Loucy (cell line): ENCODE data around the gene FAM217A.

Source experiments
- H2AFZ ChIP-seq: fragments of 200-600 bp; sonication (generic); 2 replicates; pipeline ENCODE4 v1.6.0; 2016; ENCODE audit warnings: antibody characterized with exemption, mild to moderate bottlenecking, low read length, moderate library complexity
- H3F3A ChIP-seq: fragments of 200-600 bp; 2 replicates; pipeline ENCODE4 v1.6.0; 2016; ENCODE audit warnings: antibody characterized with exemption, low read depth, mild to moderate bottlenecking
- H3K27me3 ChIP-seq: fragments of 200-600 bp; sonication (generic); 2 replicates; pipeline ENCODE4 v1.6.1; 2014; ENCODE audit warnings: low read length, mild to moderate bottlenecking; ENCODE audit not compliant: insufficient read depth, poor library complexity, severe bottlenecking
- H3K36me3 ChIP-seq: fragments of 200-600 bp; sonication (generic); 2 replicates; pipeline ENCODE4 v1.6.1; 2016; ENCODE audit warnings: low read length; ENCODE audit not compliant: insufficient read depth
- H3K4me1 ChIP-seq: fragments of 200-600 bp; sonication (generic); 2 replicates; pipeline ENCODE4 v1.5.1; 2014; ENCODE audit warnings: low read length, mild to moderate bottlenecking; ENCODE audit not compliant: insufficient read depth, poor library complexity, severe bottlenecking
- H3K4me2 ChIP-seq: fragments of 200-600 bp; sonication (generic); 2 replicates; pipeline ENCODE4 v1.6.0; 2014; ENCODE audit warnings: antibody characterized with exemption, low read length, low read depth, mild to moderate bottlenecking; ENCODE audit not compliant: poor library complexity, severe bottlenecking
- H3K4me3 ChIP-seq: fragments of 200-600 bp; sonication (generic); 2 replicates; pipeline ENCODE4 v1.5.1; 2014; ENCODE audit warnings: low read length, mild to moderate bottlenecking, mixed read lengths; ENCODE audit not compliant: poor library complexity, severe bottlenecking
- H3K79me2 ChIP-seq: fragments of 200-600 bp; sonication (generic); 2 replicates; pipeline ENCODE4 v1.6.1; 2014; ENCODE audit warnings: low read length; ENCODE audit not compliant: insufficient read depth
- H3K9ac ChIP-seq: fragments of 200-600 bp; sonication (generic); 2 replicates; pipeline ENCODE4 v1.6.0; 2014; ENCODE audit warnings: mild to moderate bottlenecking, low read depth, low read length, moderate library complexity; ENCODE audit not compliant: poor library complexity, severe bottlenecking
- H3K9me2 ChIP-seq: fragments of 200-600 bp; sonication (generic); replicated peaks from 2 replicates; pipeline ENCODE4 v1.6.1; 2016; ENCODE audit warnings: low read depth, low read length, mixed read lengths
- H3K9me3 ChIP-seq: fragments of 200-600 bp; sonication (generic); 2 replicates; pipeline ENCODE4 v1.6.1; 2014; ENCODE audit warnings: mild to moderate bottlenecking, antibody characterized with exemption, low read length, low read depth; ENCODE audit not compliant: insufficient read depth
- H4K20me1 ChIP-seq: fragments of 200-600 bp; sonication (generic); 2 replicates; pipeline ENCODE4 v1.6.0; 2014; ENCODE audit warnings: antibody characterized with exemption, low read length, mild to moderate bottlenecking; ENCODE audit not compliant: insufficient read depth, poor library complexity, severe bottlenecking
- EZH2phosphoT487 ChIP-seq: fragments of 200-600 bp; IDR thresholded peaks from 2 replicates; pipeline ENCODE4 v1.6.1; 2018; ENCODE audit warnings: antibody characterized with exemption, mild to moderate bottlenecking, moderate library complexity, borderline replicate concordance
- TF ChIP-seq, protein P1 (sequence below): fragments of 200-600 bp; sonication (generic); conservative IDR thresholded peaks from 2 replicates; pipeline ENCODE4 v1.5.1; 2014; ENCODE audit warnings: mild to moderate bottlenecking, antibody characterized with exemption, low read length

FAM217A gene

DNA sequence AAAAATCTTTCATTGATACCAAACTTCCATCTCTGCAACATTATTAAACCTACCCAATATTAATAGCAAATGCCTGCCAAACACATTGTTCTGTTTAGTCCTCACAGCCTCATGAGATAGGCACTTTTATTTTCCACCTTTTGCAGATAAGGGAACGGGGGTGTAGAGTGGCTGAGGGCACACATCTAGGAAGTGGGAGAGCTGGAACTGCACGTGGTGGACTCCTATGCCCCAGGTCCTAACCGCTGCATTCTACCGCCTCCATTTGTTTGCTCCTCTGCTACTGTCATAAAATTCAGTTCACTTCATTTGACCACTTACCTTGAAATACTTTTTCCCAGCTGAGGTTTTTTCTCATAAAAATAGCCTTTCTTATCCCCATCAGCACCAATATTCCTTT lies 7.6 kb downstream of the FAM217A start:
- Histone ChIP-seq H4K20me1 (no peaks in the 10 kb centered on the region), H2AFZ (no peak overlapping the region), H3K4me3 (no peak overlapping the region)

DNA sequence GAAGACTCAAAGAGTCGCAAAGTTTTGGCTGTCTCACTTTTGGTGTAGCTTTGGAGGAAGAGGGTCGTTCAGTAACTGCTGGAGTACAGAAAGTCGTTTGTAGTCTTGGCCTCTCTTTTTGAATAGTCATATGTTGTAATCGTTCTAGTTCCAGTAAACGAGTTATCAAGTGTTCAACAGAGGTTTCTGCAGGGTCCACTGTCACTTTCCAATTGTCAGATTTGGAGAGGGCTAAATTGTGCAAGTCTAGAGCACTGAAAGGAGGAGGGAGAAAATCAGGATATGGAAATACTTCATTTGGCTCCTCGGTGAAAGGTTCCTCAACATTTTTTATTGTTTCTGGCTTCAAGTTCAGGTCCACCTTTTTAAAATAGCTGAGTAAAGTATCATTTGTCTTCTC lies 9.7 kb downstream of the FAM217A start:
- Histone ChIP-seq H2AFZ (no peak overlapping the region), H3K79me2 (no peaks in the 10 kb centered on the region), H3K4me1 (no peaks in the 10 kb centered on the region), H3K9me3 (no peaks in the 10 kb centered on the region), H3K27me3 (no peaks in the 10 kb centered on the region), H3K4me2 (no peak overlapping the region), H3K9ac (no peak overlapping the region), H3K9me2 (no peaks in the 10 kb centered on the region), H3K4me3 (no peak overlapping the region), H3F3A (no peaks in the 10 kb centered on the region), H3K36me3 (peaks cover 16% of the 10 kb centered on the region; the same call in 1 of the 2 replicates), H4K20me1 (no peaks in the 10 kb centered on the region)
- TF ChIP-seq, protein P1, sequence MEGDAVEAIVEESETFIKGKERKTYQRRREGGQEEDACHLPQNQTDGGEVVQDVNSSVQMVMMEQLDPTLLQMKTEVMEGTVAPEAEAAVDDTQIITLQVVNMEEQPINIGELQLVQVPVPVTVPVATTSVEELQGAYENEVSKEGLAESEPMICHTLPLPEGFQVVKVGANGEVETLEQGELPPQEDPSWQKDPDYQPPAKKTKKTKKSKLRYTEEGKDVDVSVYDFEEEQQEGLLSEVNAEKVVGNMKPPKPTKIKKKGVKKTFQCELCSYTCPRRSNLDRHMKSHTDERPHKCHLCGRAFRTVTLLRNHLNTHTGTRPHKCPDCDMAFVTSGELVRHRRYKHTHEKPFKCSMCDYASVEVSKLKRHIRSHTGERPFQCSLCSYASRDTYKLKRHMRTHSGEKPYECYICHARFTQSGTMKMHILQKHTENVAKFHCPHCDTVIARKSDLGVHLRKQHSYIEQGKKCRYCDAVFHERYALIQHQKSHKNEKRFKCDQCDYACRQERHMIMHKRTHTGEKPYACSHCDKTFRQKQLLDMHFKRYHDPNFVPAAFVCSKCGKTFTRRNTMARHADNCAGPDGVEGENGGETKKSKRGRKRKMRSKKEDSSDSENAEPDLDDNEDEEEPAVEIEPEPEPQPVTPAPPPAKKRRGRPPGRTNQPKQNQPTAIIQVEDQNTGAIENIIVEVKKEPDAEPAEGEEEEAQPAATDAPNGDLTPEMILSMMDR, result no peak
- no peak for TF ChIP-seq EZH2phosphoT487

More for the DNA sequence above, 7.6 kb downstream of the FAM217A start:
- Histone ChIP-seq H3K79me2 (no peaks in the 10 kb centered on the region), H3K27me3 (no peaks in the 10 kb centered on the region), H3K4me2 (no peak overlapping the region), H3K4me1 (no peaks in the 10 kb centered on the region), H3F3A (no peaks in the 10 kb centered on the region), H3K9me2 (no peaks in the 10 kb centered on the region), H3K9me3 (no peaks in the 10 kb centered on the region), H3K36me3 (no peaks in the 10 kb centered on the region), H3K9ac (no peak overlapping the region)
- TF ChIP-seq EZH2phosphoT487, result no peak
- TF ChIP-seq, protein P1, result no peak

DNA sequence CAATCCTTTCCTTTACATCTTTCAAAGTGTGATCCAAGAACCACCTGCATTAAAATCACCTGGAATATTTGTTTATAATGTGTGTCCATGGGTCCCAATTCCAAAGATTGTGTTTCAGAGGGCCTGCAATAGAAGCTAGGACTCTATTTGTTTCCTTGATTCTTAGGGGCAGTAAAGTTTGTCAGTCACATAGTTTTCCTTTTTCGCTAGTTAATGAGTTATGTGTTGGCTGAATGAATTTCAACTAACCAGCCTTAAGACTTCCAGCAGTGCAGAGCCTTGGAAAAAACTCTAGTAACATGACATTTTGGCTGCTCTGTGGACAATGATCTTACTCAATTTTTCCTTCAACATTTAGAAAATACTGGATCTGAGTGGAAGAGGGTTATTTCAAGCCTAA lies 11.3 kb downstream of the FAM217A start:
- Histone ChIP-seq H3F3A (no peaks in the 10 kb centered on the region), H3K79me2 (no peaks in the 10 kb centered on the region), H3K4me1 (no peaks in the 10 kb centered on the region), H3K9me3 (no peaks in the 10 kb centered on the region), H3K27me3 (no peaks in the 10 kb centered on the region), H3K4me3 (no peak overlapping the region), H2AFZ (no peak overlapping the region), H3K4me2 (no peak overlapping the region), H3K9ac (no peak overlapping the region), H4K20me1 (no peaks in the 10 kb centered on the region), H3K36me3 (peaks cover 31% of the 10 kb centered on the region; the same call in 1 of the 2 replicates), H3K9me2 (no peaks in the 10 kb centered on the region)
- no peak for TF ChIP-seq EZH2phosphoT487
- TF ChIP-seq, protein P1, result no peak
